ENCODE measurements around the gene SFXN4. TPM values are rescaled to one million over a fixed set of nuclear protein-coding genes. Genes with fewer than 3 reads are reported as not detected.

The SFXN4 gene
- total and polyA plus RNA-seq, 2 of the 13 experiments (the other 11 are each of a cell fraction or from before 2014, with no cell fraction given) = 47.7 to 64.9 TPM

DNA sequence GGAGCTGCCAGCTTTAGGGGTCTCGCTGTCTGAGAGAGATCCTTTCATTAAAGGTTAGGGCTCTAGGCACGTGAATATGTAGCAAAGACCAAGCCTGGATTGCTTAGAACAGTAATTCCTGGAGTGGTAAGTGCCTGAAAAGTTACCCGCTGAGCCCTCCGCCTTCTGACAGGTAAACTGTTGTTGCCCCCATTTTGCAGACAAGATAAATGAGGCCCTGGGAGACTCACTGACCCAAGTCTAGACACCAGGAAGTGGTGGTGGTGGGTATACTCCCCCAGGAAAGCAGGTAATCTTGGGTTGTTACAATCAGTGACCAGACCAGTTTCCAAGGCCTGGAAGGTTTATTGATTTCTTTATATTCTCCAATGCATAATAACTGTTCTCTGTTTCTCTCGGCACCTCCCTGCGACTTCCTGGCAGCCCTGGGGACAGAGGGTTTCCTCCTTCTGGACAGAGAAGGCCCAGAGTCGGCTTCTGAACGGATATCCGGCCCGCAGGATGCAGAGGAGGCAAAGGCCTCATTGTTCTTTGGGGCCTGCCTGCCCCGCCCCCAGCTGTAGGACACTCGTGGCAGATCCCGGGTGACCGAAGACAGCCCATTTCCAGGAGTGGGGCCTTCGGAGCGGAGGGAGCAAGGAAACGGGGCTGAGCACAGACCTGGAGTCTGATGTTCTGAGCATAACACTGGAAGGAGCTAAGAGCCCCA, 40.5 kb upstream of the SFXN4 start (continued):
- TF ChIP-seq, protein P1, sequence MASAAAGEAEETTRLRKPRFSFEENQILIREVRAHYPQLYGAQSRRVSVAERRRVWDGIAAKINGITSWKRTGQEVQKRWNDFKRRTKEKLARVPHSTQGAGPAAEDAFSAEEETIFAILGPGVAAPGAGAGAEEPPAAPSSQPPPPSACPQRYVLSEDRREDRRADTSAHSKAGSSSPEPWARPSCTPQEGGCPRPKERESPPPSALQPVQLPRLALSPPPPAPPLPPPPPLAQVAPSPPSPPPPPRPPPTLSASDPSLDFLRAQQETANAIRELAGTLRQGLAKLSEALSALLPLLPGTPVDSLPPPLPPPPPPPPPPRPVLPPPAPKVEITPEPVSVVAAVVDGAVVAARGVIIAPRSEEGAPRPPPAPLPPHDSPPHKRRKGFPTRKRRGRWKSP (CRISPR knock-in tag; IDR thresholded peaks at IDR 0.05) = peak; percentile 29
- TF ChIP-seq NFKB2 (CRISPR knock-in tag; IDR thresholded peaks at IDR 0.05; ENCODE audit: borderline replicate concordance) (peak; percentile 28; the same call in 1 of the 2 replicates), MED1 (CRISPR knock-in tag; IDR thresholded peaks at IDR 0.05) (peak; percentile 17; the same call in 1 of the 2 replicates), SP140L (CRISPR knock-in tag; IDR thresholded peaks at IDR 0.05; ENCODE audit: borderline replicate concordance) (no peak), PHF20 (CRISPR knock-in tag; IDR thresholded peaks at IDR 0.05) (peak; percentile 72)
- TF ChIP-seq, protein P2, sequence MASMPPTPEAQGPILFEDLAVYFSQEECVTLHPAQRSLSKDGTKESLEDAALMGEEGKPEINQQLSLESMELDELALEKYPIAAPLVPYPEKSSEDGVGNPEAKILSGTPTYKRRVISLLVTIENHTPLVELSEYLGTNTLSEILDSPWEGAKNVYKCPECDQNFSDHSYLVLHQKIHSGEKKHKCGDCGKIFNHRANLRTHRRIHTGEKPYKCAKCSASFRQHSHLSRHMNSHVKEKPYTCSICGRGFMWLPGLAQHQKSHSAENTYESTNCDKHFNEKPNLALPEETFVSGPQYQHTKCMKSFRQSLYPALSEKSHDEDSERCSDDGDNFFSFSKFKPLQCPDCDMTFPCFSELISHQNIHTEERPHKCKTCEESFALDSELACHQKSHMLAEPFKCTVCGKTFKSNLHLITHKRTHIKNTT (CRISPR knock-in tag; IDR thresholded peaks at IDR 0.05) = no peak
- TF ChIP-seq, protein P3, sequence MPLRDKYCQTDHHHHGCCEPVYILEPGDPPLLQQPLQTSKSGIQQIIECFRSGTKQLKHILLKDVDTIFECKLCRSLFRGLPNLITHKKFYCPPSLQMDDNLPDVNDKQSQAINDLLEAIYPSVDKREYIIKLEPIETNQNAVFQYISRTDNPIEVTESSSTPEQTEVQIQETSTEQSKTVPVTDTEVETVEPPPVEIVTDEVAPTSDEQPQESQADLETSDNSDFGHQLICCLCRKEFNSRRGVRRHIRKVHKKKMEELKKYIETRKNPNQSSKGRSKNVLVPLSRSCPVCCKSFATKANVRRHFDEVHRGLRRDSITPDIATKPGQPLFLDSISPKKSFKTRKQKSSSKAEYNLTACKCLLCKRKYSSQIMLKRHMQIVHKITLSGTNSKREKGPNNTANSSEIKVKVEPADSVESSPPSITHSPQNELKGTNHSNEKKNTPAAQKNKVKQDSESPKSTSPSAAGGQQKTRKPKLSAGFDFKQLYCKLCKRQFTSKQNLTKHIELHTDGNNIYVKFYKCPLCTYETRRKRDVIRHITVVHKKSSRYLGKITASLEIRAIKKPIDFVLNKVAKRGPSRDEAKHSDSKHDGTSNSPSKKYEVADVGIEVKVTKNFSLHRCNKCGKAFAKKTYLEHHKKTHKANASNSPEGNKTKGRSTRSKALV (CRISPR knock-in tag; IDR thresholded peaks at IDR 0.05) = no peak

DNA sequence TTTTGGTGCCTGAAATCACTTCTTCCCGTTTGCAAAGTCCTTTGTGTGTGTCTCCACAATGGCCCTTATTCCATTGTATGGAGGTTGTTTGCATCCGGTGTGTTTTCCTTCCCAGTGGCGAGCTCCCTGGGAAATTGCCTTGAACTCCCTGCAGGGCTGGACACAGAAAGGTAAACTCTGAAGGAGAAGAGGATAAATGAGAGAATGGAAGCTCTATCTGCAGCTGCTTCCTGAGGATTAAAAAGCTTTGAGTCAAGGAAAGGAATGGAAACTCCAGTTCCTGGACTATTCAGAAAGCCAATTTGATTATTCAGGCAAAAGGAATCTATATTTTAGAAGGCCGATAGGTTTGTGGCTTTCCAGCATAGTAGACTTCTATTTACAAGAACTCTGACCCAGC, 37.5 kb upstream of the SFXN4 start:
- no peak for FAIRE-seq
- intact Hi-C loops (cut with micrococcal nuclease; ENCODE audit: unreplicated experiment) = no loop called here
- TF ChIP-seq ZNF160 (CRISPR knock-in tag; IDR thresholded peaks at IDR 0.05) (no peak), SP4 (CRISPR knock-in tag; IDR thresholded peaks at IDR 0.05) (no peak), KAT8 (CRISPR knock-in tag; IDR thresholded peaks at IDR 0.05) (0 out of 2 replicates have a peak, but pooled peaks have one; percentile 27), SUZ12 (IDR thresholded peaks at IDR 0.05; ENCODE audit: low read depth, low read length) (no peak), AHR (CRISPR knock-in tag; IDR thresholded peaks at IDR 0.05) (no peak), ELF3 (CRISPR knock-in tag; IDR thresholded peaks at IDR 0.05) (peak; percentile 14; the same call in 1 of the 2 replicates), ZEB1 (IDR thresholded peaks at IDR 0.05; ENCODE audit: insufficient replicate concordance, low read depth) (no peak), GATAD1 (CRISPR knock-in tag; IDR thresholded peaks at IDR 0.05) (no peak), GABPA (IDR thresholded peaks at IDR 0.05; ENCODE audit: low read depth, low read length) (no peak), GABPA (CRISPR knock-in tag; IDR thresholded peaks at IDR 0.05; ENCODE audit: low read depth) (0 out of 2 replicates have a peak, but pooled peaks have one; percentile 21)
- TF ChIP-seq, protein P4, sequence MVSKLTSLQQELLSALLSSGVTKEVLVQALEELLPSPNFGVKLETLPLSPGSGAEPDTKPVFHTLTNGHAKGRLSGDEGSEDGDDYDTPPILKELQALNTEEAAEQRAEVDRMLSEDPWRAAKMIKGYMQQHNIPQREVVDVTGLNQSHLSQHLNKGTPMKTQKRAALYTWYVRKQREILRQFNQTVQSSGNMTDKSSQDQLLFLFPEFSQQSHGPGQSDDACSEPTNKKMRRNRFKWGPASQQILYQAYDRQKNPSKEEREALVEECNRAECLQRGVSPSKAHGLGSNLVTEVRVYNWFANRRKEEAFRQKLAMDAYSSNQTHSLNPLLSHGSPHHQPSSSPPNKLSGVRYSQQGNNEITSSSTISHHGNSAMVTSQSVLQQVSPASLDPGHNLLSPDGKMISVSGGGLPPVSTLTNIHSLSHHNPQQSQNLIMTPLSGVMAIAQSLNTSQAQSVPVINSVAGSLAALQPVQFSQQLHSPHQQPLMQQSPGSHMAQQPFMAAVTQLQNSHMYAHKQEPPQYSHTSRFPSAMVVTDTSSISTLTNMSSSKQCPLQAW (CRISPR knock-in tag; IDR thresholded peaks at IDR 0.05) = 0 out of 2 replicates have a peak, but pooled peaks have one; percentile 48

More for the DNA sequence above, 37.5 kb upstream of the SFXN4 start:
- in situ Hi-C loops (cut with HindIII; ENCODE audit: extremely low pct_ligation_motif_present, low pct_unique_long_range_greater_than_20kb) = no loop called here
- Histone ChIP-seq H3K27me3 (ENCODE audit: control insufficient read depth in 1 of 2, insufficient read depth in 2 of 2, low read length in 2 of 2) (no peaks in the 10 kb centered on the region; a peak in 1 of 5 replicates), H3K9ac (ENCODE audit: insufficient read depth, low read depth, low read length) (no peak overlapping the region), H3K27ac (ENCODE audit: extremely low read length, insufficient read depth, low read length) (peak overlapping the region; percentile 45), H3K4me2 (ENCODE audit: low read depth, low read length) (peak overlapping the region; percentile 46), H4K20me1 (ENCODE audit: insufficient read depth, low read length) (no peaks in the 10 kb centered on the region), H3K79me2 (ENCODE audit: insufficient read depth, low read length) (peaks cover under 1% of the 10 kb centered on the region), H3K9me3 (ENCODE audit: low read length) (no peaks in the 10 kb centered on the region), H3K4me3 (replicated peaks in 1 of 3; ENCODE audit: insufficient read depth in 1 of 3, low read depth in 2 of 3, low read length in 3 of 3) (peak overlapping the region in 2 of 3 experiments; percentile 2 to 19; a peak in 1 of 6 replicates), H3K36me3 (replicated peaks in 1 of 2; ENCODE audit: control insufficient read depth in 1 of 2, insufficient read depth in 2 of 2, low read length in 2 of 2) (no peaks in the 10 kb centered on the region), H3K4me1 (ENCODE audit: insufficient read depth, low read length) (peaks cover 57% of the 10 kb centered on the region), H2AFZ (ENCODE audit: low read length) (peak overlapping the region; percentile 46)
- BruUV-seq (replicated peaks) = no TSS peak
- DNase-seq (ENCODE audit: low spot score) (peak; percentile 55), ATAC-seq (no peak)
- CTCF ChIA-PET (ENCODE audit: low intra/inter-chr PET ratio, low total read pairs) = no interaction called here
- POLR2A ChIA-PET = interaction anchor here (1.0 to 2.8 kb wide), 3 partner anchors 51 to 115 kb away, joined by 4 to 10 read pairs (median 5); no protein-coding TSS in a partner anchor
- WGBS (ENCODE audit: low lambda C conversion rate) = 4% methylated on average over 4 of the region's 4 CpGs
